GM10248 (cell line): ENCODE data around the gene AEN.
"Not testable (repeated sequence)": the region's sequence is repeated elsewhere in the genome, so short reads cannot be mapped to it uniquely, and the experiment has no call there.

ENCODE experiments used
- CTCF ChIA-PET: fragments of 300-600 bp; sonication (Branson Sonifier 250); formaldehyde crosslinking; extraction: SDS; loops from one replicate; lab custom pipeline; 2021; ENCODE audit warnings: antibody characterized with exemption; lab: Yijun Ruan, JAX
- POLR2A ChIA-PET: fragments of 350-650 bp; sonication (Branson Sonifier 250); formaldehyde crosslinking; extraction: SDS; loops from one replicate; lab custom pipeline; 2020; ENCODE audit warnings: antibody characterized with exemption; lab: Yijun Ruan, JAX
- DNase-seq: peaks from one replicate; pipeline ENCODE4 v3.0.0; 2012; ENCODE audit errors: extremely low spot score
- CTCF ChIP-seq: IDR thresholded peaks from 2 replicates; pipeline ENCODE4 v1.5.1; 2012; ENCODE audit warnings: mild to moderate bottlenecking, low read depth; ENCODE audit errors: extremely low read depth, missing control alignments, control extremely low read depth

The AEN gene

GRCh38 chr15:88628018-88628654, 7.0 kb downstream of the AEN start:
- no peak for DNase-seq
- ChIA-PET POLR2A (interaction anchor here (0.6 kb wide), 1 partner anchor 13 kb away, joined by 6 read pairs; no protein-coding TSS in a partner anchor), CTCF (interaction anchor here (0.8 to 2.0 kb wide), 2 partner anchors 10 kb away, joined by 4 to 6 read pairs; partner anchors contain the start of gene ISG20)
- TF ChIP-seq CTCF: no peak

- POLR2A ChIA-PET: interaction anchor here (0.6 kb wide), 1 partner anchor 12 kb away, joined by 6 read pairs; no protein-coding TSS in a partner anchor
- CTCF ChIA-PET: no interaction called here
- TF ChIP-seq CTCF: no peak
- no peak for DNase-seq
Observed at GRCh38 chr15:88629071-88629470, 7.9 kb downstream of the AEN start.

- POLR2A ChIA-PET: no interaction called here
- no peak for DNase-seq
- CTCF ChIA-PET: interaction anchor here (1.4 kb wide), 1 partner anchor 8 kb away, joined by 7 read pairs; the partner anchor contains the start of gene AEN
- TF ChIP-seq CTCF: no peak
Observed at GRCh38 chr15:88630141-88630721, 9.1 kb downstream of the AEN start.

- DNase-seq: no peak
- no peak for TF ChIP-seq CTCF
- ChIA-PET POLR2A (no interaction called here), CTCF (interaction anchor here (1.2 to 1.4 kb wide), 2 partner anchors 9 to 26 kb away, joined by 7 read pairs; partner anchors contain the start of gene AEN)
Observed at GRCh38 chr15:88630798-88631463, 9.8 kb downstream of the AEN start.

GRCh38 chr15:88631464-88632028, 10.4 kb downstream of the AEN start:
- no peak for TF ChIP-seq CTCF
- POLR2A ChIA-PET: no interaction called here
- no peak for DNase-seq
- CTCF ChIA-PET: interaction anchor here (1.0 to 1.4 kb wide), 3 partner anchors 10 to 26 kb away, joined by 3 to 7 read pairs (median 7); partner anchors contain the start of gene AEN

GRCh38 chr15:88632797-88633196, 11.7 kb downstream of the AEN start:
- POLR2A ChIA-PET: interaction anchor here (0.6 kb wide), 1 partner anchor 333 kb away, joined by 3 read pairs; no protein-coding TSS in a partner anchor
- CTCF ChIA-PET: interaction anchor here (1.6 to 7.0 kb wide), 2 partner anchors 8 to 24 kb away, joined by 4 to 73 read pairs; no protein-coding TSS in a partner anchor
- not testable (repeated sequence) for DNase-seq
